Gastrocnemius medialis (tissue), 4 donors: Measurements from ENCODE around the gene NEDD4. TPM values are rescaled to one million over a fixed set of nuclear protein-coding genes. Genes with fewer than 3 reads are reported as not detected.
"Not testable (repeated sequence)": the region's sequence is repeated elsewhere in the genome, so short reads cannot be mapped to it uniquely, and the experiment has no call there.

Source experiments
- ATAC-seq, 2 donors: fragments of 150-250 bp; one replicate each; pipeline ENCODE4 v1.9.1; 2016
- DNase-seq, 2 donors: peaks; one replicate each; pipeline ENCODE4 v3.0.0-alpha.2; 2019
- H3K27ac ChIP-seq, 4 donors: fragments of 200-600 bp; sonication (generic); 1 replicate in 1 of 4; 2 replicates in 3 of 4; pipeline ENCODE4 v1.5.1; 2016 to 2018; ENCODE audit warnings: mild to moderate bottlenecking in 2 of 4, moderate library complexity in 1 of 4
- H3K27me3 ChIP-seq, 3 donors: fragments of 200-600 bp; sonication (generic) in 2 of 3; 1 replicate in 1 of 3; 2 replicates in 2 of 3; pipeline versions ENCODE4 v1.5.1 to v1.6.0; 2016 to 2019; ENCODE audit warnings: mild to moderate bottlenecking in 1 of 3, moderate library complexity in 1 of 3
- H3K36me3 ChIP-seq, 2 donors: fragments of 200-600 bp; sonication (generic) in 1 of 2; one replicate each; pipeline ENCODE4 v1.5.1; 2017 to 2018
- H3K4me1 ChIP-seq, 2 donors: fragments of 200-600 bp; sonication (generic) in 1 of 2; one replicate each; pipeline ENCODE4 v1.5.1; 2016 to 2017; ENCODE audit warnings: mild to moderate bottlenecking in 2 of 2
- H3K4me3 ChIP-seq, 4 donors: fragments of 200-600 bp; sonication (generic) in 3 of 4; 1 replicate in 1 of 4; 2 replicates in 3 of 4; pipeline ENCODE4 v1.5.1; 2016 to 2019; ENCODE audit warnings: mild to moderate bottlenecking in 2 of 4
- H3K9me3 ChIP-seq, 3 donors: fragments of 200-600 bp; sonication (generic) in 2 of 3; 1 replicate in 1 of 3; 2 replicates in 2 of 3; pipeline ENCODE4 v1.5.1; 2016 to 2019
- CTCF ChIP-seq, 5 experiments: fragments of 450-650 bp in 3 of 5; fragments of 200-600 bp in 2 of 5; sonication (generic) in 2 of 5; IDR thresholded peaks in 4 of 5; conservative IDR thresholded peaks in 1 of 5; 1 replicate in 4 of 5; 2 replicates in 1 of 5; pipeline ENCODE4 v1.5.1; 2016 to 2019; ENCODE audit warnings: antibody characterized with exemption in 5 of 5, mild to moderate bottlenecking in 3 of 5, moderate library complexity in 3 of 5
- POLR2A ChIP-seq, 2 donors: fragments of 450-650 bp; IDR thresholded peaks; one replicate each; pipeline ENCODE4 v1.6.1; 2017; ENCODE audit warnings: antibody characterized with exemption in 2 of 2, mild to moderate bottlenecking in 2 of 2, moderate library complexity in 2 of 2
- in situ Hi-C, 4 donors: fragments of 200-750 bp; cut with MboI; loops; one replicate each; pipeline versions ENCODE4 v1.15.0 to v1.8.0; 2017; ENCODE audit warnings: low sequenced_read_pairs in 4 of 4
- intact Hi-C: fragments of 100-400 bp; cut with DNase I; formaldehyde crosslinking; loops from one replicate; pipeline ENCODE4 v1.15.1; 2023; ENCODE audit warnings: low total_unique reads
- total RNA-seq, 4 donors: library from RNA; depleted of rRNA; stranded (reverse); fragments of >200 nt; gene quantifications; one replicate each; pipeline versions ENCODE4 v1.1.0 to v1.2.3, GENCODE V29; 2016

Gene NEDD4
- total RNA-seq, 4 donors from 2014 or later, result 45.4 to 475 (median 205) TPM

- intact Hi-C loops (no loop called here), in situ Hi-C loops (no loop called here)
- no peak for TF ChIP-seq POLR2A (IDR thresholded peaks at IDR 0.05)
- no peak for TF ChIP-seq CTCF (IDR thresholded peaks at IDR 0.05 in 4 of 5, conservative IDR thresholded peaks at IDR 0.05 in 1 of 5)
- Histone ChIP-seq H3K9me3 (no peaks in the 10 kb centered on the region), H3K27ac (peak overlapping the region in 1 of 4 donors; percentile 27), H3K4me3 (no peak overlapping the region), H3K4me1 (no peaks in the 10 kb centered on the region), H3K27me3 (no peaks in the 10 kb centered on the region), H3K36me3 (peaks cover 0 to 19% of the 10 kb centered on the region in 2 donors)
- ATAC-seq (peak; percentile 3 to 16), DNase-seq (no peak)
These were observed 168.4 kb downstream of the NEDD4 start for GRCh38 chr15:55824857-55825613.

- ATAC-seq (peak; percentile 6 to 8), DNase-seq (no peak)
- Histone ChIP-seq H3K9me3 (no peaks in the 10 kb centered on the region), H3K27me3 (no peaks in the 10 kb centered on the region), H3K36me3 (peaks cover 0 to 8% of the 10 kb centered on the region in 2 donors), H3K4me1 (no peaks in the 10 kb centered on the region), H3K4me3 (no peak overlapping the region), H3K27ac (peak overlapping the region in 2 of 4 donors; percentile 1 to 38)
- in situ Hi-C loops (no loop called here), intact Hi-C loops (no loop called here)
- no peak for TF ChIP-seq POLR2A (IDR thresholded peaks at IDR 0.05)
- no peak for TF ChIP-seq CTCF (IDR thresholded peaks at IDR 0.05 in 4 of 5, conservative IDR thresholded peaks at IDR 0.05 in 1 of 5)
These were observed 169.6 kb downstream of the NEDD4 start for GRCh38 chr15:55823699-55824340.

DNA sequence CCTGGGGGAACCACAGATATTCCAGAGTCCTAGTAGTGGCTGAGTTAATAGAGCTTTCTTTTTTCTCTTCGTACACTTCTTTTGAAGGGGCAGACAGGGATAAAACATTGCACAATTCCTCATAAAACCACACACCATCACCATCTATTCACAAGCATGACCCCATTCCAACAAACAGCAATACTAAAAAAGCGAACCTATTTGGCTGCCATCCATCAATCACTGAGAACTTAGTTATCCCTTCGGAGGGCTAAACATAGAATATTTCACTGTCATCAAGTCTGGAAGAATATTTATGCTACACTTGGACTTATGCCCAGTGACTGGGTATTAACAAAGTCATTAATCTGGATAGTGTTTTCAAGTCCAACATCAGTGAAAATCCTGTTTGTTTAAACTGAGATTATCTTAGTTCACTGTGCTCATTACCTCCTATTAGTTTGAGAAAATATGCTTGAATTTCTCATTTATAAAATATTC is 170.2 kb downstream of the NEDD4 start:
- DNase-seq (no peak), ATAC-seq (peak; percentile 8 to 9)
- no peaks in the 10 kb centered on the region for H3K27me3 ChIP-seq
- H3K36me3 ChIP-seq, result peaks cover 0 to 8% of the 10 kb centered on the region in 2 donors
- intact Hi-C loops, result no loop called here
- no peaks in the 10 kb centered on the region for H3K9me3 ChIP-seq
- H3K4me1 ChIP-seq, result no peaks in the 10 kb centered on the region
- in situ Hi-C loops, result no loop called here
- peak overlapping the region in 2 of 4 donors; percentile 1 to 38 for H3K27ac ChIP-seq
- TF ChIP-seq POLR2A (IDR thresholded peaks at IDR 0.05) (no peak), CTCF (IDR thresholded peaks at IDR 0.05 in 4 of 5, conservative IDR thresholded peaks at IDR 0.05 in 1 of 5) (no peak)
- H3K4me3 ChIP-seq, result no peak overlapping the region

GRCh38 chr15:55821740-55822139 is 171.7 kb downstream of the NEDD4 start:
- DNase-seq, H3K27me3 ChIP-seq, H3K4me3 ChIP-seq, ATAC-seq, H3K4me1 ChIP-seq, H3K36me3 ChIP-seq, in situ Hi-C loops, H3K27ac ChIP-seq, intact Hi-C loops, H3K9me3 ChIP-seq: not testable (repeated sequence)

- no peaks in the 10 kb centered on the region for H3K36me3 ChIP-seq
- no peaks in the 10 kb centered on the region for H3K4me1 ChIP-seq
- no peak overlapping the region for H3K4me3 ChIP-seq
- H3K27ac ChIP-seq, result no peak overlapping the region
- intact Hi-C loops, result no loop called here
- H3K27me3 ChIP-seq, result no peaks in the 10 kb centered on the region
- ATAC-seq (no peak), DNase-seq (no peak)
- no peaks in the 10 kb centered on the region for H3K9me3 ChIP-seq
- in situ Hi-C loops, result no loop called here
- TF ChIP-seq POLR2A (IDR thresholded peaks at IDR 0.05) (no peak), CTCF (IDR thresholded peaks at IDR 0.05 in 4 of 5, conservative IDR thresholded peaks at IDR 0.05 in 1 of 5) (no peak)
These were observed 173.4 kb downstream of the NEDD4 start for GRCh38 chr15:55820043-55820442.
